HCT116 (cell line): ENCODE results near the gene DPH2.

Experiments
- CTCF ChIP-seq, 3 experiments: fragments of 200-600 bp in 1 of 3; sonication (generic) in 1 of 3; IDR thresholded peaks in 2 of 3; conservative IDR thresholded peaks in 1 of 3; 2 replicates each; pipeline ENCODE4 v1.5.1; 2012 to 2017; ENCODE audit warnings: low read depth in 2 of 3, low read length in 2 of 3, antibody characterized with exemption in 1 of 3, borderline replicate concordance in 1 of 3, control low read depth in 1 of 3, mild to moderate bottlenecking in 1 of 3, mixed read lengths in 1 of 3, mixed run types in 1 of 3, moderate library complexity in 1 of 3; ENCODE audit not compliant: insufficient read depth in 1 of 3
- EZH2 ChIP-seq: fragments of 200-600 bp; sonication (generic); IDR thresholded peaks from 2 replicates; pipeline ENCODE4 v1.6.1; 2017; ENCODE audit warnings: antibody characterized with exemption, mixed run types
- POLR2AphosphoS5 ChIP-seq: IDR thresholded peaks from 2 replicates; pipeline ENCODE4 v1.6.1; 2011; ENCODE audit warnings: mild to moderate bottlenecking, low read depth, low read length, moderate library complexity
- TF ChIP-seq, protein P1 (sequence below): IDR thresholded peaks from 2 replicates; pipeline ENCODE4 v1.6.1; 2012

- TF ChIP-seq EZH2 = no peak
- TF ChIP-seq, protein P1, sequence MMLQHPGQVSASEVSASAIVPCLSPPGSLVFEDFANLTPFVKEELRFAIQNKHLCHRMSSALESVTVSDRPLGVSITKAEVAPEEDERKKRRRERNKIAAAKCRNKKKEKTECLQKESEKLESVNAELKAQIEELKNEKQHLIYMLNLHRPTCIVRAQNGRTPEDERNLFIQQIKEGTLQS = no peak
- TF ChIP-seq CTCF (IDR thresholded peaks at IDR 0.05 in 2 of 3, conservative IDR thresholded peaks at IDR 0.05 in 1 of 3; ENCODE audit: borderline replicate concordance in 1 of 3, insufficient read depth in 1 of 3, low read depth in 2 of 3, low read length in 2 of 3) = no peak
- peak; percentile 83 for TF ChIP-seq POLR2AphosphoS5
These were observed 21.8 kb downstream of the DPH2 start, which contains the start of gene CCDC24 for GRCh38 chr1:43991476-43992231.
